ENCODE measurements around the gene SLC29A4.
"Not testable (repeated sequence)": the region's sequence is repeated elsewhere in the genome, so short reads cannot be mapped to it uniquely, and the experiment has no call there.

SLC29A4 gene

DNA sequence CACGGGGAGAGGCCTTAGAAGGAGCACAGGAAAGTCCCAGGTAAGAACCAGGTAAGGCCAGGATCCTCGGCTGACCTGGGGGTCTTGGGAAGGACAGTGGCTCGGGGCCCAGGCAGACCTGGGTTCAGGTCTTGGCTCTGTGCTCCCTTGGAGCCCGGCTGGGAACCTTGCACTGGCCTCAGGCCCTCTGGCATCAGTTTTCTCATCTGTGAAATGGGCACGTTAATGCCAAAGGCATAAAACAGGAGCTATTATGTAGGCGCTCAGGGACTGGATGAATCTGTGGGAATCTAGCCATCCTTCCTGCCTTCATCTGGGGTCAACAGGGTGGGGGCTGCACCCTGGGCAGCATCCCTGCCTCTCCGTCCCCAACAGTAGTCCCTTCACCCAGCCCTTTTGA, 8.3 kb upstream of the SLC29A4 start:
- DNase-seq (ENCODE audit: low read depth), result no peak

GRCh38 chr7:5274985-5275431, 7.7 kb upstream of the SLC29A4 start:
- not testable (repeated sequence) for DNase-seq (ENCODE audit: low read depth)

DNA sequence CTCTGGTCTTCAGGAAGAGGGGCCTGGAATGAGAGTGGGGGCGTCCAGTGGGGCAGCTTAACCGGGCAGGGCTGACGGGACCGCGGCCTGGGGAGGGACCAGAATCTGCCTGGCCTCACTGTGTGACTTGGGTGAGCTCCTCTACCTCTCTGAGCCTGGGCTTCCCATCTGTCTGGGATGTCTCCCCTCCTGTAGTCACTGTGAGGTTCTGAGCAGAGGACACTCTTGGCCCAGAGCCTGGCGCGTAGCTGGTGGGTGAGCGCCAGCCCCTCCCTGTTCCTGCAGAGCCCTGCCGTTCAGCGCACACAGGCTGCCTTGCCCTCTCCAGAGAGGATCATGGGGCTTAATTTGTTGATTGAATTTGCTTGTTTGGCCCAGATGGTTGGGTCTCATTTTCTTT, 7.2 kb upstream of the SLC29A4 start:
- not testable (repeated sequence) for DNase-seq (ENCODE audit: low read depth)

DNA sequence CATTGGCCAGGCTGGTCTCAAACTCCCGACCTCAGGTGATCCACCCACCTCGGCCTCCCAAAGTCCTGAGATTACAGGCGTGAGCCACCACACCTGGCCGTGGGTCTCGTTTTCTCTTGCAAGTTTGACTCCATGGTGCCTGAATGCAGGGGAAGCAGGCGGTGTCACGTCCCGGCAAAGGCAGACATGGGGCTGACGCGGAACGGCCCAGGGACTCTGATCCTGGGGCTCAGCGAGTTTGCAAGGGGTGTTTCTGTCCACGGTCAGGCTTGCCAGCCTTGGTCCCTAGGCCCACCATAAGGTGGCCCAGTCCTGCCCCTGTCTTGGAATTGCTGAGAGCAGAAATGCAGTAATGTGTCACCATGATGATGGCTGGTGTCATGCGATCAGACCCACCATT, 6.6 kb upstream of the SLC29A4 start:
- DNase-seq (ENCODE audit: low read depth), result not testable (repeated sequence)

GRCh38 chr7:5276611-5277010, 6.1 kb upstream of the SLC29A4 start:
- DNase-seq (ENCODE audit: low read depth), result no peak

DNA sequence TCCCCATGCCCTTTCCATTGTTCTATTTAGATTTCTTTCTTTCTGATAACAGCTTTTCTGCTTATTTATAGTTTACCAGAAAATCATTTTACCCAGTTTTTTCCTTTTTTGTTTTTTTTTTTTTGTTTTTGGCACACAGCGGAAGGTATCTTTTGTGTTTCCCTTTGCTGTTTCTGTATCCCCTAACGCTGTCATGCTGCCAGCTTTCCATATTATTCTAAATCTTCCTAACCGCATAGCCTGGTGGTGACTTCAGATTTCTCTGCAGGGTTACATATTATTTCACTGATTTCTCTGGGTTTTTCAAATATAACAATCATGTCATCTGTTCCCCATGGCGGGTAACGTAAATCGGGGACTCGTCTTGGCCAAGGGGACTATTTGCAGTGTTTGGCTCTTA, 4.0 kb upstream of the SLC29A4 start:
- DNase-seq (ENCODE audit: low read depth), result no peak

DNA sequence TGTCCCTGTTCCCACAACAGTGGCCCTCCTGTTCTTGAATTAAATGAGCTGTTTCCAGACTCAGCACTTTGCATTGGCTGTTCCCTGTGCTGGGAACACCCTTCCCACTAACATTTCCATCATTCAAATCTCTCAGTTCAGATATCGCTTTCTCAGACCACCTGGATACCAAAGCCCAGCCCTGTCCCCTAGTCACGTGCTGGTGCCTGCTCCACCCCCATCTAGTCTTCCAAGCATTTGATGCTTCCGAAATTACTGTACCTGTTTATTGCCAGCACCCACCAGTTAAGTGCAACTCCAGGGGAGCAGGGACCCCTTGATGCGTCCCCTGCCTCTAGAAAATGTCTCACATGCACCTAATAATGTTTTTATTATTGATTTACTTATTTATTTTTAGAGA, 3.0 kb upstream of the SLC29A4 start:
- DNase-seq (ENCODE audit: low read depth), result no peak

- DNase-seq (ENCODE audit: low read depth), result not testable (repeated sequence)
Measured at GRCh38 chr7:5281598-5282500, 894 bp upstream of the SLC29A4 start.

DNA sequence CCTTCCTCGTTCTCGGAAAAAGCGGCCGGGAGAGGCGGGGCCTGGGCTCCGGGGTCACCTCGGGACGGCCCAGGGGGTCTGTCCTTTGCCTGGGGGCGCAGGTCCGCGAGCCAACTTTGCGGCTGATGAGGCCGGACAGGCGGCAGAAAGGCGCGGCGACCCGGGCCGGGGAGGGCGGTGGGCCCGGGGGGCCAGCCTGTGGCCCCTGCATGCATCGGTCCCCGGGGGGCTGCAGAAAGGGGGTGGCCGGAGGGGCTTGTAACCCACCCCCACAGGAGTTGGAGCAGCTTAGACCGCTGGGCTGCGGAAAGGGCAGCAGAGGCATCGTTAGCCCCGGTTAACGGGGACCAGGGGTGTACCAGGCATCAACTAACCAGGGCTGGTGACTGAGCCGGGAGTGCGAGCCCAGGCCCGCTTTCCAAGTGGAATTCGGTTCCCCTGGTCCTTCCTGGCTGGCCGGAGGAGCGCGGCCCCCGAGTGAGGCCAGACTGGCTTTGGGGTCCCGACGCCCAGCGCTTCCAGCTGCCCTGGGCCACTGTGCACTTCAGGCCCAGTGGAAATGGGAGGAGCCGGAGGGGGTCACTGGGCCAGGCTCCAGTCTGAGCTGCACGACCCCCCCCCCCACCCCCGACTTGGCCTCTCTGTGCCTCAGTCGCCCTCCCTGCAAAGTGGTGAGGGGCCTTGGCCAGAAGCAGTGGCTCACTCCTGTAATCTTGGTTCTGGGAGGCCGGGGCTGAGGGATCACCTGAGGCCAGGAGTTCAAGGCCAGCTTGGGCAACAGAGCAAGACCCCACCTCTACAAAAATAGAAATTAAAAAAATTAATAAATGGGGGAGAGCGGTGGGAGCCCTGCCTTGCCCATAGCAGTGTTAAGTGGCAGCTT, 919 bp downstream of the SLC29A4 start:
- DNase-seq (ENCODE audit: low read depth), result no peak

- DNase-seq (ENCODE audit: low read depth), result no peak
Measured at GRCh38 chr7:5284304-5285281, 1.9 kb downstream of the SLC29A4 start.

- no peak for DNase-seq (ENCODE audit: low read depth)
Measured at GRCh38 chr7:5286933-5287332, 4.2 kb downstream of the SLC29A4 start.

DNA sequence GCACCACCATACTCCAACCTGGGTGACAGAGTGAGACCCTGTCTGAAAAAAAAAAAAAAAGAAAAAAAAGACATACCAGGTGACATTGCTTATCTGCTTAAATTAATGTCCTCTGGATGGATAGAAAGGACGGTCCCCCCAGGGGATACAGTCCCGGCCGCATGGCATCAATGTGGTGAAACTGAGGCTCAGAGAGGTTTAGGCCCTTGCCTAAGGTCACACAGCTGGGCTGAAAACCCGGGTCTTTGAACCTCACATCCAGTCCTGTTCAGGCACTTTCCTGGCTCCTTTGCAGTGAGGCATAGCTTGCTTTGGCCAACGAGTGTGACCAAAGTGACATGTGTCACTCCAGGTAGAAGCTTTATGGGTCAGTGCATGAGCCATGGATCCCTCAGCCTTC, 4.6 kb downstream of the SLC29A4 start:
- not testable (repeated sequence) for DNase-seq (ENCODE audit: low read depth)

DNA sequence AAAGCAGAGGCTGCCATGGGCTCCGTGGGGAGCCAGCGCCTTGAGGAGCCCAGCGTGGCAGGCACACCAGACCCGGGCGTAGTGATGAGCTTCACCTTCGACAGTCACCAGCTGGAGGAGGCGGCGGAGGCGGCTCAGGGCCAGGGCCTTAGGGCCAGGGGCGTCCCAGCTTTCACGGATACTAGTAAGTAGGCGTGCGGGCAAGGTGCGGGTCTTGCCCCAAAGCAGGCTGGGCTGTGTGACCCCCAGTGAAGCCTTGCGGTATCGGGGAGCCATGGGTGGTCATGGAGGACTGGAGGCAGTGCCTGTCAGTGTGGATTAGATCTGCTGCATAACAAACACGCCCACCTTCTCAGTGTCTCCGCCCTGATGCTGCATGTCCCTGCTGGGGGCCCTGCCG, 5.1 kb downstream of the SLC29A4 start:
- no peak for DNase-seq (ENCODE audit: low read depth)

GRCh38 chr7:5288560-5288959, 5.8 kb downstream of the SLC29A4 start:
- not testable (repeated sequence) for DNase-seq (ENCODE audit: low read depth)

GRCh38 chr7:5289355-5289754, 6.6 kb downstream of the SLC29A4 start:
- DNase-seq (ENCODE audit: low read depth), result no peak

- DNase-seq (ENCODE audit: low read depth), result no peak
Measured at GRCh38 chr7:5291301-5291700, 8.6 kb downstream of the SLC29A4 start.

GRCh38 chr7:5291711-5292335, 9.1 kb downstream of the SLC29A4 start:
- not testable (repeated sequence) for DNase-seq (ENCODE audit: low read depth)

GRCh38 chr7:5294169-5294987, 11.6 kb downstream of the SLC29A4 start:
- no peak for DNase-seq (ENCODE audit: low read depth)

GRCh38 chr7:5295039-5296014, 12.6 kb downstream of the SLC29A4 start:
- DNase-seq (ENCODE audit: low read depth), result no peak
